Left lung (tissue), 10 donors: ENCODE measurements around the gene LIG3. TPM values are rescaled to one million over a fixed set of nuclear protein-coding genes. Genes with fewer than 3 reads are reported as not detected.

Source experiments
- ATAC-seq: fragments of 200-7000 bp; cut with Tn5 transposase; one replicate; pipeline ENCODE4 v1.9.1; 2020; ENCODE audit warnings: moderate library complexity
- DNase-seq, 4 donors: peaks; one replicate each; pipeline ENCODE4 v3.0.0-alpha.2; 2013 to 2020
- H3K27ac ChIP-seq, 2 donors: fragments of 200-600 bp; sonication (generic) in 1 of 2; one replicate each; pipeline versions ENCODE4 v1.5.0 to v1.8.0; 2020 to 2021
- H3K27me3 ChIP-seq, 2 donors: fragments of 200-600 bp; sonication (generic) in 1 of 2; one replicate each; pipeline versions ENCODE4 v1.5.0 to v1.8.0; 2020 to 2021
- H3K36me3 ChIP-seq, 2 donors: fragments of 200-600 bp; sonication (generic) in 1 of 2; one replicate each; pipeline versions ENCODE4 v1.5.0 to v1.8.0; 2020 to 2021
- H3K4me1 ChIP-seq, 2 donors: fragments of 200-600 bp; one replicate each; pipeline ENCODE4 v1.8.0; 2021
- H3K4me3 ChIP-seq, 2 donors: fragments of 200-600 bp; sonication (generic) in 1 of 2; one replicate each; pipeline versions ENCODE4 v1.5.0 to v1.8.0; 2020 to 2021; ENCODE audit warnings: mild to moderate bottlenecking in 1 of 2
- H3K9me3 ChIP-seq, 2 donors: fragments of 200-600 bp; sonication (generic) in 1 of 2; one replicate each; pipeline versions ENCODE4 v1.5.0 to v1.8.0; 2020 to 2021
- CTCF ChIP-seq, 2 donors: fragments of 200-600 bp; sonication (generic) in 1 of 2; IDR thresholded peaks; one replicate each; pipeline versions ENCODE4 v1.5.0 to v1.8.0; 2021; ENCODE audit warnings: antibody characterized with exemption in 2 of 2
- intact Hi-C, 2 donors: fragments of 100-400 bp; cut with DNase I; formaldehyde crosslinking; loops; one replicate each; pipeline versions ENCODE4 v1.11.2 to v1.14.2; 2022
- polyA plus RNA-seq, 6 donors: library from polyadenylated mRNA; unstranded; fragments of 120-200 nt; gene quantifications; one replicate each; pipeline ENCODE4 v1.2.1, GENCODE V29; 2013; ENCODE audit not compliant: insufficient read length in 6 of 6
- total RNA-seq, 2 donors: library from RNA; stranded (reverse); fragmentation: NEBNext Ultra II Directional; extraction: Animal tissue kit (Norgen Biotek cat#: 25700); gene quantifications; one replicate each; pipeline ENCODE4 v1.2.1, GENCODE V29; 2021
- donor health status: DM: no; HTN: yes; CAD: no.
- donor health status: DM: no; HTN: no; CAD: no.

LIG3 gene
- total and polyA plus RNA-seq, 8 donors = 27.3 to 43.7 (median 32.0) TPM

GRCh38 chr17:34991606-34992005 is 11.3 kb downstream of the LIG3 start:
- Histone ChIP-seq H3K9me3 (no peaks in the 10 kb centered on the region), H3K36me3 (peaks cover 0 to 91% of the 10 kb centered on the region in 2 donors), H3K27ac (peak overlapping the region in 1 of 2 donors; percentile 64), H3K4me3 (no peak overlapping the region), H3K27me3 (no peaks in the 10 kb centered on the region), H3K4me1 (peaks cover 0 to 31% of the 10 kb centered on the region in 2 donors)
- DNase-seq = no peak
- no peak for ATAC-seq
- intact Hi-C loops = no loop called here
- TF ChIP-seq CTCF (IDR thresholded peaks at IDR 0.05) = no peak

- TF ChIP-seq CTCF (IDR thresholded peaks at IDR 0.05) = no peak
- peaks cover 6 to 45% of the 10 kb centered on the region in 2 donors for H3K4me1 ChIP-seq
- intact Hi-C loops = no loop called here
- ATAC-seq (no peak), DNase-seq (no peak)
- peak overlapping the region in 1 of 2 donors; percentile 64 for H3K27ac ChIP-seq
- H3K4me3 ChIP-seq = no peak overlapping the region
- no peaks in the 10 kb centered on the region for H3K27me3 ChIP-seq
- H3K36me3 ChIP-seq = peaks cover 0 to 92% of the 10 kb centered on the region in 2 donors
- H3K9me3 ChIP-seq = no peaks in the 10 kb centered on the region
These were observed 12.7 kb downstream of the LIG3 start for GRCh38 chr17:34993031-34993430.

GRCh38 chr17:34996422-34997285 is 16.3 kb downstream of the LIG3 start:
- peaks cover 0 to 93% of the 10 kb centered on the region in 2 donors for H3K36me3 ChIP-seq
- DNase-seq = no peak

GRCh38 chr17:34997355-34997862 is 17.1 kb downstream of the LIG3 start:
- H3K9me3 ChIP-seq = no peaks in the 10 kb centered on the region
- DNase-seq (peak in 3 of 4 donors; percentile 68 to 95 (median 93)), ATAC-seq (peak; percentile 76)
- H3K27ac ChIP-seq = peak overlapping the region; percentile 41 to 70
- H3K27me3 ChIP-seq = no peaks in the 10 kb centered on the region
- peaks cover 6 to 32% of the 10 kb centered on the region in 2 donors for H3K4me1 ChIP-seq
- peaks cover 0 to 93% of the 10 kb centered on the region in 2 donors for H3K36me3 ChIP-seq
- no peak overlapping the region for H3K4me3 ChIP-seq
- intact Hi-C loops = no loop called here
- TF ChIP-seq CTCF (IDR thresholded peaks at IDR 0.05) = no peak

More at GRCh38 chr17:34996422-34997285, 16.3 kb downstream of the LIG3 start:
- Histone ChIP-seq H3K4me3 (no peak overlapping the region), H3K27ac (peak overlapping the region in 1 of 2 donors; percentile 70), H3K4me1 (peaks cover 6 to 39% of the 10 kb centered on the region in 2 donors), H3K9me3 (no peaks in the 10 kb centered on the region), H3K27me3 (no peaks in the 10 kb centered on the region)
- intact Hi-C loops = no loop called here
- no peak for ATAC-seq
- TF ChIP-seq CTCF (IDR thresholded peaks at IDR 0.05) = no peak

- peak in 3 of 4 donors; percentile 44 to 93 (median 74) for DNase-seq
- intact Hi-C loops = no loop called here
These were observed 17.9 kb downstream of the LIG3 start for GRCh38 chr17:34998205-34998604.

More at GRCh38 chr17:34998205-34998604, 17.9 kb downstream of the LIG3 start:
- peak; percentile 91 for ATAC-seq
- peaks cover 0 to 93% of the 10 kb centered on the region in 2 donors for H3K36me3 ChIP-seq
- H3K4me3 ChIP-seq = no peak overlapping the region
- H3K9me3 ChIP-seq = no peaks in the 10 kb centered on the region
- H3K27me3 ChIP-seq = no peaks in the 10 kb centered on the region
- peaks cover 6 to 24% of the 10 kb centered on the region in 2 donors for H3K4me1 ChIP-seq
- peak; percentile 54 to 76 for TF ChIP-seq CTCF (IDR thresholded peaks at IDR 0.05)
- H3K27ac ChIP-seq = peak overlapping the region; percentile 41 to 70
